Ishikawa (cell line): ENCODE results near the gene LTF.

Source experiments
- CEBPB ChIP-seq: IDR thresholded peaks from 2 replicates; pipeline ENCODE4 v1.6.1; 2012
- CREB1 ChIP-seq: IDR thresholded peaks from 2 replicates; pipeline ENCODE4 v1.6.1; 2012; ENCODE audit warnings: low read depth
- EGR1 ChIP-seq: IDR thresholded peaks from 2 replicates; pipeline ENCODE4 v1.6.1; 2012
- EP300 ChIP-seq: IDR thresholded peaks from 2 replicates; pipeline ENCODE4 v1.6.1; 2012; ENCODE audit warnings: borderline replicate concordance
- FOXM1 ChIP-seq: IDR thresholded peaks from 2 replicates; pipeline ENCODE4 v1.6.1; 2012; ENCODE audit warnings: low read depth, borderline replicate concordance
- NFIC ChIP-seq: IDR thresholded peaks from 2 replicates; pipeline ENCODE4 v1.6.1; 2012
- RAD21 ChIP-seq: IDR thresholded peaks from 2 replicates; pipeline ENCODE4 v1.6.1; 2012; ENCODE audit warnings: low read depth
- TAF1 ChIP-seq: IDR thresholded peaks from 2 replicates; pipeline ENCODE4 v1.6.1; 2012; ENCODE audit warnings: low read depth, mild to moderate bottlenecking
- YY1 ChIP-seq: IDR thresholded peaks from 2 replicates; pipeline ENCODE4 v1.6.1; 2012; ENCODE audit warnings: low read depth
- ZBTB7A ChIP-seq: IDR thresholded peaks from 2 replicates; pipeline ENCODE4 v1.6.1; 2012; ENCODE audit warnings: low read depth
- TF ChIP-seq, protein P1 (sequence below): IDR thresholded peaks from 2 replicates; pipeline ENCODE4 v1.6.1; 2012
- TF ChIP-seq, protein P2 (sequence below): IDR thresholded peaks from 2 replicates; pipeline ENCODE4 v1.6.1; 2012
- TF ChIP-seq, protein P3 (sequence below): IDR thresholded peaks from 2 replicates; pipeline ENCODE4 v1.6.1; 2012; ENCODE audit warnings: low read depth, mild to moderate bottlenecking

DNA sequence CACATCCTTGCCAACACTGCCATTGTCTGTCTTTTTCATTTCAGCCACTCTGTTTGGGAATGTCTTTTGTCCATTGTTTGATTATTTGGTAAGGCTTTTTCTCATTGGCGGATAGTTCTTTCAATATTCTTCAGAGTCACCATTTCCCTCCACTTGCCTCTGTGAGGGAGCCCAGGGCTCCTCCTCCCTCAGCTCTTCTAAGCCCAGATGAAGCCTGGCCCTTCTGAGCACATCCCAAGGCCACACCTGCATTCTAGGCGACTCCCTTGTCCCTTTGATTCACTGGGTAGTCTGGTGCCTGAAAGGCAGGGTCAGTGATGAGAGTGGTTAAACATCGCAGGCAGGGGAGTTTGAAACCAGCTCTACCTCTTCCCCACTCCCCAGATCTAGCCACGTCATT lies 12.4 kb upstream of the LTF start:
- no peak for TF ChIP-seq TAF1
- no peak for TF ChIP-seq NFIC
- no peak for TF ChIP-seq FOXM1
- TF ChIP-seq, protein P1, sequence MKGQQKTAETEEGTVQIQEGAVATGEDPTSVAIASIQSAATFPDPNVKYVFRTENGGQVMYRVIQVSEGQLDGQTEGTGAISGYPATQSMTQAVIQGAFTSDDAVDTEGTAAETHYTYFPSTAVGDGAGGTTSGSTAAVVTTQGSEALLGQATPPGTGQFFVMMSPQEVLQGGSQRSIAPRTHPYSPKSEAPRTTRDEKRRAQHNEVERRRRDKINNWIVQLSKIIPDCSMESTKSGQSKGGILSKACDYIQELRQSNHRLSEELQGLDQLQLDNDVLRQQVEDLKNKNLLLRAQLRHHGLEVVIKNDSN = no peak
- TF ChIP-seq, protein P2, sequence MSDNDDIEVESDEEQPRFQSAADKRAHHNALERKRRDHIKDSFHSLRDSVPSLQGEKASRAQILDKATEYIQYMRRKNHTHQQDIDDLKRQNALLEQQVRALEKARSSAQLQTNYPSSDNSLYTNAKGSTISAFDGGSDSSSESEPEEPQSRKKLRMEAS = no peak
- no peak for TF ChIP-seq EGR1
- no peak for TF ChIP-seq CEBPB
- no peak for TF ChIP-seq EP300
- TF ChIP-seq, protein P3, sequence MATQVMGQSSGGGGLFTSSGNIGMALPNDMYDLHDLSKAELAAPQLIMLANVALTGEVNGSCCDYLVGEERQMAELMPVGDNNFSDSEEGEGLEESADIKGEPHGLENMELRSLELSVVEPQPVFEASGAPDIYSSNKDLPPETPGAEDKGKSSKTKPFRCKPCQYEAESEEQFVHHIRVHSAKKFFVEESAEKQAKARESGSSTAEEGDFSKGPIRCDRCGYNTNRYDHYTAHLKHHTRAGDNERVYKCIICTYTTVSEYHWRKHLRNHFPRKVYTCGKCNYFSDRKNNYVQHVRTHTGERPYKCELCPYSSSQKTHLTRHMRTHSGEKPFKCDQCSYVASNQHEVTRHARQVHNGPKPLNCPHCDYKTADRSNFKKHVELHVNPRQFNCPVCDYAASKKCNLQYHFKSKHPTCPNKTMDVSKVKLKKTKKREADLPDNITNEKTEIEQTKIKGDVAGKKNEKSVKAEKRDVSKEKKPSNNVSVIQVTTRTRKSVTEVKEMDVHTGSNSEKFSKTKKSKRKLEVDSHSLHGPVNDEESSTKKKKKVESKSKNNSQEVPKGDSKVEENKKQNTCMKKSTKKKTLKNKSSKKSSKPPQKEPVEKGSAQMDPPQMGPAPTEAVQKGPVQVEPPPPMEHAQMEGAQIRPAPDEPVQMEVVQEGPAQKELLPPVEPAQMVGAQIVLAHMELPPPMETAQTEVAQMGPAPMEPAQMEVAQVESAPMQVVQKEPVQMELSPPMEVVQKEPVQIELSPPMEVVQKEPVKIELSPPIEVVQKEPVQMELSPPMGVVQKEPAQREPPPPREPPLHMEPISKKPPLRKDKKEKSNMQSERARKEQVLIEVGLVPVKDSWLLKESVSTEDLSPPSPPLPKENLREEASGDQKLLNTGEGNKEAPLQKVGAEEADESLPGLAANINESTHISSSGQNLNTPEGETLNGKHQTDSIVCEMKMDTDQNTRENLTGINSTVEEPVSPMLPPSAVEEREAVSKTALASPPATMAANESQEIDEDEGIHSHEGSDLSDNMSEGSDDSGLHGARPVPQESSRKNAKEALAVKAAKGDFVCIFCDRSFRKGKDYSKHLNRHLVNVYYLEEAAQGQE = no peak
- no peak for TF ChIP-seq CREB1
- TF ChIP-seq RAD21 = no peak
- no peak for TF ChIP-seq ZBTB7A
- TF ChIP-seq YY1 = no peak
